ENCODE data around the gene PLK3. TPM values are rescaled to one million over a fixed set of nuclear protein-coding genes. Genes with fewer than 3 reads are reported as not detected.

Gene PLK3
- total and polyA plus RNA-seq, 2 donors from 2014 or later, result 4.4 to 24.3 TPM

DNA sequence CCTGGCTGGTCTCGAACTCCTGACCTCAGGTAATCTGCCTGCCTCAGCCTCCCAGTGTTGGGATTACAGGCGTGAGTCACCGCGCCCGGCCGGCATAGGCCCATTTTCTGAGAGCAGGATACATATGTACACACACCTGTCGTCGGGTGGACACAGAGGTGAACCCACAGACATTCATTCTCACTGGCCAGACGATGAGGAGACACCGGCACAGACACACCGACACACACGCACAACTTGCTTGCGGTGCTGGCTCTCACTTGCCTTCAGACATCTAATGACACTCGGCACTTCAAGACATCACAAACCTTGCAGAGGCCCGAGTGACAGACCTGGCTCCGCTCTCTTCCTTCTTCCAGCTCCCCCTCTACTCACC, 42.3 kb downstream of the PLK3 start:
- Histone ChIP-seq H3K4me1 (ENCODE audit: control insufficient read depth in 2 of 3, insufficient read depth in 2 of 3, low read depth in 1 of 3, low read length in 3 of 3) (no peaks in the 10 kb centered on the region), H3K36me3 (ENCODE audit: control insufficient read depth in 2 of 3, insufficient read depth in 3 of 3, low read length in 3 of 3) (no peaks in the 10 kb centered on the region), H3K4me3 (ENCODE audit: low read length in 3 of 3) (peak overlapping the region; percentile 3 to 70 (median 55)), H3K27ac (ENCODE audit: low read depth in 2 of 2, low read length in 2 of 2) (no peak overlapping the region), H3K27me3 (ENCODE audit: control insufficient read depth, insufficient read depth, low read length) (no peaks in the 10 kb centered on the region), H3K9me3 (ENCODE audit: control insufficient read depth in 2 of 3, insufficient read depth in 1 of 3, low read length in 3 of 3) (no peaks in the 10 kb centered on the region), H3K9ac (ENCODE audit: low read length in 3 of 3) (peak overlapping the region in 1 of 3 donors; percentile 47)
- FAIRE-seq, result no peak
- DNase-seq, result peak in 3 of 5 donors; percentile 16 to 58 (median 38)
- TF ChIP-seq, protein P1, sequence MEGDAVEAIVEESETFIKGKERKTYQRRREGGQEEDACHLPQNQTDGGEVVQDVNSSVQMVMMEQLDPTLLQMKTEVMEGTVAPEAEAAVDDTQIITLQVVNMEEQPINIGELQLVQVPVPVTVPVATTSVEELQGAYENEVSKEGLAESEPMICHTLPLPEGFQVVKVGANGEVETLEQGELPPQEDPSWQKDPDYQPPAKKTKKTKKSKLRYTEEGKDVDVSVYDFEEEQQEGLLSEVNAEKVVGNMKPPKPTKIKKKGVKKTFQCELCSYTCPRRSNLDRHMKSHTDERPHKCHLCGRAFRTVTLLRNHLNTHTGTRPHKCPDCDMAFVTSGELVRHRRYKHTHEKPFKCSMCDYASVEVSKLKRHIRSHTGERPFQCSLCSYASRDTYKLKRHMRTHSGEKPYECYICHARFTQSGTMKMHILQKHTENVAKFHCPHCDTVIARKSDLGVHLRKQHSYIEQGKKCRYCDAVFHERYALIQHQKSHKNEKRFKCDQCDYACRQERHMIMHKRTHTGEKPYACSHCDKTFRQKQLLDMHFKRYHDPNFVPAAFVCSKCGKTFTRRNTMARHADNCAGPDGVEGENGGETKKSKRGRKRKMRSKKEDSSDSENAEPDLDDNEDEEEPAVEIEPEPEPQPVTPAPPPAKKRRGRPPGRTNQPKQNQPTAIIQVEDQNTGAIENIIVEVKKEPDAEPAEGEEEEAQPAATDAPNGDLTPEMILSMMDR (IDR thresholded peaks at IDR 0.05; ENCODE audit: borderline replicate concordance, extremely low read depth, insufficient read depth), result no peak
- intact Hi-C loops (cut with DNase I), result no loop called here

DNA sequence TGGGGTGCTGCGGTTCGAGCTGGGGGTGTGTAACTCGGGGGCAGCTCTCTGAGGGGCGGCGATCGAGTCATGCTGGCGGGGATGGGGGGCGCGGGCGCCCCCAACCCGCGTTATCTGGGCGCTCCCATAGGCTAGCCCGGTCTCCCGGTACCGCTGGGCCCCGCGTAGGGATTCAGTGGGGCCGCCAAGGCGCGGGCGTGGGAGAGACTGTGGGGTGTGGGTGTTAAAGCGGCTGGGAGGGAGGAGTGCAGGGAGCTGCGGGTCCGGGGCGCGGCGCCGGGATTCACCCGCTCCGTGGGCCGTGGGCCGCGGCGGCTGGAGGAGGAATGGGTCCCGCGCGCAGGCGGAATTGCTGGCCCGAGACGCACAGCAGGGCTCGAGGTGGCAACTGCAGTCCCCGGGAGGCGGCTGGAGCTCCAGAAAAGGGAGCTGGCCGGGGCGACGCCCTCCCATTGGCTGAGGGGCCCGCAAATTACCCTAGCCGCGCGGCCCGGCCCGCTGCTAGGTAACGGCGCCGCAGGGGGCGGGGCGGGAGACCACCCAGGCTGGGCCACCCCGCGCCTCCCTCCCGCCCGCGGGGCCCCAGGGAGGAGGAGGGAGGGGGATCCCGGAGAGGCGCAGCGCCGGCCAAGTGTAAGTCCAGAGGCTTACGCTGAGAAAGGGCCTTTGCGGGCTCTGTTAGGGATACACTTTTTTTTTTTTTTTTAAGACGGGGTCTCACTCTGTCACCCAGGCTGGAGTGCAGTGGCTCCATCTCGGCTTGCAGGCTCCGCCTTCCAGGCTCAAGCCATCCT, 42.9 kb downstream of the PLK3 start, which contains the start of gene PTCH2:
Gene PTCH2 (minus strand): TSS at position 392 of the 794 bp plus-strand sequence. CDS start 321 bp downstream, at position 71.
- Histone ChIP-seq H3K36me3 (ENCODE audit: control insufficient read depth in 2 of 3, insufficient read depth in 3 of 3, low read length in 3 of 3) (no peaks in the 10 kb centered on the region), H3K9ac (ENCODE audit: low read length in 3 of 3) (peak within 1 kb of the TSS in 1 of 3 donors; percentile 47), H3K9me3 (ENCODE audit: control insufficient read depth in 2 of 3, insufficient read depth in 1 of 3, low read length in 3 of 3) (no peaks in the 10 kb centered on the region), H3K4me3 (ENCODE audit: low read length in 3 of 3) (peak within 1 kb of the TSS; percentile 3 to 70 (median 55)), H3K27ac (ENCODE audit: low read depth in 2 of 2, low read length in 2 of 2) (no peak within 1 kb of the TSS), H3K4me1 (ENCODE audit: control insufficient read depth in 2 of 3, insufficient read depth in 2 of 3, low read depth in 1 of 3, low read length in 3 of 3) (no peaks in the 10 kb centered on the region), H3K27me3 (ENCODE audit: control insufficient read depth, insufficient read depth, low read length) (no peaks in the 10 kb centered on the region)
- FAIRE-seq (no peak), DNase-seq (peak; percentile 93 to 97 (median 96))
- intact Hi-C loops (cut with DNase I), result no loop called here
- TF ChIP-seq, protein P1 (IDR thresholded peaks at IDR 0.05; ENCODE audit: borderline replicate concordance, extremely low read depth, insufficient read depth), result no peak

DNA sequence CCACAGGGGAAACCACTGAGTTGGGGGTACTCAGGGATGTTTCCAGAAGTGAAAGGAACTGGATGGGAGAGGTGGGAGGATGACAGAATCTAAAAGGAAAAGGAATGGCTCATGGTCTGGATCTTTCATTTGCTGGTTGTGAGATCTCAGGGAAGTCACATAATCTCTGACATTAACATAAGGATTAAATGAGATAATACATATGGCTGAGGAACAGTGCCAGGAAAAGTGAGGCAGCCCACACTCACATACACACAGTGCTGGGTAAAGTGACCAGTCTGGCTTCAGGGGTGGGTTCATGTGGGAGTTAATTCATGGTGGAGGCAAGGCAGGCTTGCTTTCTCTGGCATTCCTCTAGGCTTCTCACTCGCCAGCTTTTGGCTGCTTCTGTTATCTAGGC, 46.8 kb downstream of the PLK3 start:
- Histone ChIP-seq H3K4me3 (ENCODE audit: low read length in 3 of 3) (no peak overlapping the region), H3K9me3 (ENCODE audit: control insufficient read depth in 2 of 3, insufficient read depth in 1 of 3, low read length in 3 of 3) (no peaks in the 10 kb centered on the region), H3K36me3 (ENCODE audit: control insufficient read depth in 2 of 3, insufficient read depth in 3 of 3, low read length in 3 of 3) (no peaks in the 10 kb centered on the region), H3K4me1 (ENCODE audit: control insufficient read depth in 2 of 3, insufficient read depth in 2 of 3, low read depth in 1 of 3, low read length in 3 of 3) (no peaks in the 10 kb centered on the region), H3K27ac (ENCODE audit: low read depth in 2 of 2, low read length in 2 of 2) (no peak overlapping the region), H3K9ac (ENCODE audit: low read length in 3 of 3) (no peak overlapping the region), H3K27me3 (ENCODE audit: control insufficient read depth, insufficient read depth, low read length) (no peaks in the 10 kb centered on the region)
- intact Hi-C loops (cut with DNase I), result no loop called here
- TF ChIP-seq, protein P1 (IDR thresholded peaks at IDR 0.05; ENCODE audit: borderline replicate concordance, extremely low read depth, insufficient read depth), result no peak
- FAIRE-seq (no peak), DNase-seq (no peak)

Measured in kidney (tissue), 14 donors.